Neural progenitor cell (in vitro differentiated cells): ENCODE data around the gene CNEP1R1. TPM values are rescaled to one million over a fixed set of nuclear protein-coding genes. Genes with fewer than 3 reads are reported as not detected.
A peak's percentile ranks its signal among the peaks of the same experiment; 100 is the strongest.

Experiments
- DNase-seq: peaks from one replicate; pipeline ENCODE4 v3.0.0-alpha.2; 2016; ENCODE audit warnings: low spot score
- H2AFZ ChIP-seq: fragments of 200-600 bp; sonication (generic); replicated peaks from 2 replicates; pipeline ENCODE4 v1.6.1; 2016; ENCODE audit warnings: antibody characterized with exemption
- H3F3A ChIP-seq: fragments of 200-600 bp; sonication (generic); 2 replicates; pipeline ENCODE4 v1.6.1; 2016; ENCODE audit warnings: antibody characterized with exemption, low read depth
- H3K27ac ChIP-seq: fragments of 200-600 bp; sonication (generic); 2 replicates; pipeline ENCODE4 v1.5.1; 2016; ENCODE audit warnings: mild to moderate bottlenecking
- H3K27me3 ChIP-seq: fragments of 200-600 bp; sonication (generic); 2 replicates; pipeline ENCODE4 v1.6.1; 2016; ENCODE audit warnings: mild to moderate bottlenecking, moderate library complexity
- H3K36me3 ChIP-seq: fragments of 200-600 bp; sonication (generic); 2 replicates; pipeline ENCODE4 v1.5.1; 2016
- H3K4me1 ChIP-seq: fragments of 200-600 bp; sonication (generic); 2 replicates; pipeline ENCODE4 v1.6.1; 2016; ENCODE audit warnings: mixed run types
- H3K4me2 ChIP-seq: fragments of 200-600 bp; sonication (generic); 2 replicates; pipeline ENCODE4 v1.6.1; 2016
- H3K4me3 ChIP-seq: fragments of 200-600 bp; sonication (generic); 2 replicates; pipeline ENCODE4 v1.5.1; 2016
- H3K79me2 ChIP-seq: fragments of 200-600 bp; sonication (generic); 2 replicates; pipeline ENCODE4 v1.6.1; 2016; ENCODE audit warnings: low read depth
- H3K9ac ChIP-seq: fragments of 200-600 bp; sonication (generic); 2 replicates; pipeline ENCODE4 v1.6.1; 2016
- H3K9me3 ChIP-seq: fragments of 200-600 bp; sonication (generic); 2 replicates; pipeline ENCODE4 v1.5.1; 2016; ENCODE audit warnings: low read depth
- H4K20me1 ChIP-seq: fragments of 200-600 bp; sonication (generic); 2 replicates; pipeline ENCODE4 v1.6.1; 2016; ENCODE audit warnings: low read depth
- H3K27ac Mint-ChIP-seq: 3 replicates; pipeline ENCODE4 v1.8.0; 2021; ENCODE audit warnings: mixed read lengths
- H3K27me3 Mint-ChIP-seq: 2 replicates; pipeline ENCODE4 v1.8.0; 2022; ENCODE audit warnings: low read depth, mild to moderate bottlenecking, inconsistent platforms, moderate library complexity, mixed read lengths; ENCODE audit not compliant: insufficient read depth
- H3K36me3 Mint-ChIP-seq: 3 replicates; pipeline ENCODE4 v1.8.0; 2021; ENCODE audit warnings: mixed read lengths
- H3K4me1 Mint-ChIP-seq: 3 replicates; pipeline ENCODE4 v1.8.0; 2021; ENCODE audit warnings: mixed read lengths
- H3K4me3 Mint-ChIP-seq: 3 replicates; pipeline ENCODE4 v1.8.0; 2021; ENCODE audit warnings: mild to moderate bottlenecking, moderate library complexity, mixed read lengths
- H3K9me3 Mint-ChIP-seq: 3 replicates; pipeline ENCODE4 v1.8.0; 2020; ENCODE audit warnings: mixed read lengths
- CTCF ChIP-seq: fragments of 200-600 bp; sonication (generic); IDR thresholded peaks from 2 replicates; pipeline ENCODE4 v1.5.1; 2017; ENCODE audit warnings: antibody characterized with exemption, mild to moderate bottlenecking
- EZH2 ChIP-seq: fragments of 200-600 bp; sonication (generic); IDR thresholded peaks from 2 replicates; pipeline ENCODE4 v1.6.1; 2017; ENCODE audit warnings: antibody characterized with exemption, mild to moderate bottlenecking, moderate library complexity
- EZH2phosphoT487 ChIP-seq: fragments of 200-600 bp; sonication (generic); IDR thresholded peaks from 2 replicates; pipeline ENCODE4 v1.6.1; 2017; ENCODE audit warnings: antibody characterized with exemption
- total RNA-seq: library from RNA; depleted of rRNA; stranded (reverse); fragments of >200 nt; gene quantifications from 2 replicates; pipeline ENCODE4 v1.2.3, GENCODE V29; 2015; ENCODE audit warnings: low replicate concordance

CNEP1R1 gene
- total RNA-seq, 1 donor from 2014 or later, result 52.7 TPM

DNA sequence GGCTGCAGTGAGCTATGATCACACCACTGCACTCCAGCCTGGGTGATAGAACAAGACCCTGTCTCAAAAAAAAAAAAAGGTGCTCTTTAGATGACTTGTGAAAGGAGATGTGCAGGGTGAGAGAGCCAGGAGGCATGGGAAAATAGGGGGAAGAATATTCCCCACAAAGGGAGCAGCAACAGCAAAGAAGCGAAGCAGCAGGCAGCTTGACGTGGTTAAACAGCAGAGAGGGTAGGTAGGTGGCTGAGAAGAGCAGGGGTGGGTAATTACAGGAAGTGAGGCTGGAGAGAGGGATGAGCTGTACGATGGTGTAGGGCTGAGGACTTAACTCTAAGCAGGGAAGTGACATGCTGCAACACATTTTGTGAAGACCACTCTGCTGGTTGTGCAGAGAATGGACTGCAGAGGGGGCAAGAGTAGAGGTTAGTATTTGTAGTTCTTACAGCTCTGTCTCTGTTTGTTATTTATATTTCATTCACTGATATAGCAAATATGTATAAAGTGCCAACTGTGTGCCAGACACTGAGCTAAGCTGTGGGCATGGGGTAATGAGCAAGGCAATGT is 42.3 kb downstream of the CNEP1R1 start:
- Mint-ChIP-seq H3K4me3 (peak overlapping the region; percentile 91), H3K27ac (peak overlapping the region; percentile 17)

GRCh38 chr16:50068550-50068949 is 43.5 kb downstream of the CNEP1R1 start:
- Histone ChIP-seq H3K4me3 (no peak overlapping the region), H3K4me2 (no peak overlapping the region), H3K79me2 (peaks cover 23% of the 10 kb centered on the region), H3F3A (peaks cover 20% of the 10 kb centered on the region), H3K9ac (no peak overlapping the region), H3K27me3 (no peaks in the 10 kb centered on the region), H2AFZ (no peak overlapping the region), H3K4me1 (peaks cover 16% of the 10 kb centered on the region), H3K9me3 (no peaks in the 10 kb centered on the region), H3K27ac (no peak overlapping the region), H4K20me1 (peaks cover 8% of the 10 kb centered on the region), H3K36me3 (no peaks in the 10 kb centered on the region)
- peaks cover 5% of the 10 kb centered on the region for H3K27me3 Mint-ChIP-seq
- TF ChIP-seq EZH2phosphoT487 (no peak), EZH2 (no peak), CTCF (no peak)
- no peaks in the 10 kb centered on the region for H3K9me3 Mint-ChIP-seq
- H3K4me1 Mint-ChIP-seq, result peaks cover 26% of the 10 kb centered on the region
- H3K36me3 Mint-ChIP-seq, result peaks cover 2% of the 10 kb centered on the region
- no peak overlapping the region for H3K27ac Mint-ChIP-seq
- no peak for DNase-seq
- H3K4me3 Mint-ChIP-seq, result no peak overlapping the region

More for the DNA sequence above, 42.3 kb downstream of the CNEP1R1 start:
- H3K4me1 Mint-ChIP-seq, result peaks cover 20% of the 10 kb centered on the region
- H3K4me2 ChIP-seq, result peak overlapping the region; percentile 86
- DNase-seq, result peak; percentile 53
- H3K4me3 ChIP-seq, result peak overlapping the region; percentile 16
- H3K27me3 Mint-ChIP-seq, result peaks cover 5% of the 10 kb centered on the region
- H3K27ac ChIP-seq, result no peak overlapping the region
- H3F3A ChIP-seq, result peaks cover 20% of the 10 kb centered on the region
- H3K4me1 ChIP-seq, result peaks cover 8% of the 10 kb centered on the region
- no peaks in the 10 kb centered on the region for H3K27me3 ChIP-seq
- no peak overlapping the region for H3K9ac ChIP-seq
- H4K20me1 ChIP-seq, result peaks cover 8% of the 10 kb centered on the region
- H3K79me2 ChIP-seq, result peaks cover 23% of the 10 kb centered on the region
- TF ChIP-seq CTCF (peak; percentile 55), EZH2phosphoT487 (no peak)
- H3K36me3 Mint-ChIP-seq, result peaks cover 2% of the 10 kb centered on the region
- no peaks in the 10 kb centered on the region for H3K9me3 Mint-ChIP-seq
- no peak overlapping the region for H2AFZ ChIP-seq
- H3K9me3 ChIP-seq, result no peaks in the 10 kb centered on the region
- no peaks in the 10 kb centered on the region for H3K36me3 ChIP-seq

DNA sequence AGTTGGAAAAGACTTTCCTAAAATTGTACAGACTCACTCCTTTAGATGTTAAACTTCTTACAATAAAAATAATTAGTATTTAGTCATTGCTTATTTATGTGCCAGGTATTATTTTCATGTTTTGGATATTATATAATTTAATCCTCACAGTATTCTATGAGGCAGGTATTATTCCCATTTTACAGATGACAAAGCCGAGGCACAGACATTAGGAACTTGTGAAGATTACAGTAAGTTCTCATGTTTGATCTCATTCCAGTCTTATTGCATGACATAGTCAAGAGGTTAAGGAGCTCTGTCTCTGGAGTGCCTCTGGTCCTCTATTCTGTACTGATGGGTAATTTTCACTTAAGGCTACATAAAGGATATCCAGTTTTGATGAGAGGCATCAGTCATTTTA is 44.0 kb downstream of the CNEP1R1 start:
- H3K27ac ChIP-seq, result no peak overlapping the region
- no peak overlapping the region for H3K4me3 Mint-ChIP-seq
- no peak overlapping the region for H3K9ac ChIP-seq
- peaks cover 5% of the 10 kb centered on the region for H3K27me3 Mint-ChIP-seq
- H3F3A ChIP-seq, result peaks cover 20% of the 10 kb centered on the region
- DNase-seq, result no peak
- no peaks in the 10 kb centered on the region for H3K9me3 ChIP-seq
- peaks cover 17% of the 10 kb centered on the region for H3K4me1 ChIP-seq
- no peak for TF ChIP-seq EZH2phosphoT487
- H3K36me3 ChIP-seq, result no peaks in the 10 kb centered on the region
- H3K79me2 ChIP-seq, result peaks cover 23% of the 10 kb centered on the region
- H3K4me1 Mint-ChIP-seq, result peaks cover 26% of the 10 kb centered on the region
- peaks cover 2% of the 10 kb centered on the region for H3K36me3 Mint-ChIP-seq
- H3K4me3 ChIP-seq, result no peak overlapping the region
- no peaks in the 10 kb centered on the region for H3K27me3 ChIP-seq
- H3K4me2 ChIP-seq, result no peak overlapping the region
- H4K20me1 ChIP-seq, result peaks cover 8% of the 10 kb centered on the region
- H3K27ac Mint-ChIP-seq, result no peak overlapping the region
- no peaks in the 10 kb centered on the region for H3K9me3 Mint-ChIP-seq
- no peak overlapping the region for H2AFZ ChIP-seq

GRCh38 chr16:50071075-50071671 is 46.1 kb downstream of the CNEP1R1 start:
- no peaks in the 10 kb centered on the region for H3K36me3 ChIP-seq
- H3K79me2 ChIP-seq, result peaks cover 23% of the 10 kb centered on the region
- H3K9me3 Mint-ChIP-seq, result no peaks in the 10 kb centered on the region
- H3K27ac ChIP-seq, result no peak overlapping the region
- no peak overlapping the region for H3K4me3 Mint-ChIP-seq
- H3K27ac Mint-ChIP-seq, result no peak overlapping the region
- H3K36me3 Mint-ChIP-seq, result peaks cover 7% of the 10 kb centered on the region
- TF ChIP-seq CTCF (no peak), EZH2 (no peak), EZH2phosphoT487 (no peak)
- DNase-seq, result no peak
- H2AFZ ChIP-seq, result no peak overlapping the region
- no peaks in the 10 kb centered on the region for H3K9me3 ChIP-seq
- H3K4me2 ChIP-seq, result no peak overlapping the region
- H3K4me1 ChIP-seq, result peaks cover 17% of the 10 kb centered on the region
- H3K9ac ChIP-seq, result no peak overlapping the region
- H3K4me3 ChIP-seq, result no peak overlapping the region
- H3K27me3 Mint-ChIP-seq, result peaks cover 3% of the 10 kb centered on the region
- H4K20me1 ChIP-seq, result peaks cover 8% of the 10 kb centered on the region
- H3K27me3 ChIP-seq, result no peaks in the 10 kb centered on the region
- H3K4me1 Mint-ChIP-seq, result peaks cover 22% of the 10 kb centered on the region
- H3F3A ChIP-seq, result peaks cover 16% of the 10 kb centered on the region
